ENCODE data around the gene CDYL2. TPM values are rescaled to one million over a fixed set of nuclear protein-coding genes. Genes with fewer than 3 reads are reported as not detected.

The CDYL2 gene
- total RNA-seq, 4 donors from 2014 or later = 7.4 to 18.6 (median 9.4) TPM

- peaks cover 0 to 3% (median 0%) of the 10 kb centered on the region in 4 donors for H3K9me3 ChIP-seq
- no peak overlapping the region for H3K27ac ChIP-seq
- no peak for TF ChIP-seq POLR2A (IDR thresholded peaks at IDR 0.05)
- TF ChIP-seq CTCF (IDR thresholded peaks at IDR 0.05) = no peak
- no peak for DNase-seq
- no peaks in the 10 kb centered on the region for H3K4me1 ChIP-seq
- H3K27me3 ChIP-seq = no peaks in the 10 kb centered on the region
- no peak overlapping the region for H3K4me3 ChIP-seq
- no peaks in the 10 kb centered on the region for H3K36me3 ChIP-seq
Observed at GRCh38 chr16:80766798-80767197, 37.6 kb downstream of the CDYL2 start.

GRCh38 chr16:80759419-80760162 lies 44.8 kb downstream of the CDYL2 start:
- no peaks in the 10 kb centered on the region for H3K4me1 ChIP-seq
- DNase-seq = no peak
- no peaks in the 10 kb centered on the region for H3K9me3 ChIP-seq
- no peak overlapping the region for H3K4me3 ChIP-seq
- H3K27me3 ChIP-seq = no peaks in the 10 kb centered on the region
- TF ChIP-seq POLR2A (IDR thresholded peaks at IDR 0.05) (no peak), CTCF (IDR thresholded peaks at IDR 0.05) (no peak)
- no peak overlapping the region for H3K27ac ChIP-seq
- no peaks in the 10 kb centered on the region for H3K36me3 ChIP-seq

GRCh38 chr16:80754476-80754875 lies 49.9 kb downstream of the CDYL2 start:
- Histone ChIP-seq H3K9me3 (no peaks in the 10 kb centered on the region), H3K36me3 (no peaks in the 10 kb centered on the region), H3K4me3 (no peak overlapping the region), H3K27ac (no peak overlapping the region), H3K4me1 (no peaks in the 10 kb centered on the region), H3K27me3 (no peaks in the 10 kb centered on the region)
- TF ChIP-seq CTCF (IDR thresholded peaks at IDR 0.05) (no peak), POLR2A (IDR thresholded peaks at IDR 0.05) (no peak)
- no peak for DNase-seq

GRCh38 chr16:80752541-80752940 lies 51.9 kb downstream of the CDYL2 start:
- Histone ChIP-seq H3K4me3 (no peak overlapping the region), H3K27ac (no peak overlapping the region), H3K9me3 (no peaks in the 10 kb centered on the region), H3K4me1 (no peaks in the 10 kb centered on the region), H3K36me3 (no peaks in the 10 kb centered on the region), H3K27me3 (no peaks in the 10 kb centered on the region)
- no peak for TF ChIP-seq CTCF (IDR thresholded peaks at IDR 0.05)
- no peak for TF ChIP-seq POLR2A (IDR thresholded peaks at IDR 0.05)
- no peak for DNase-seq

GRCh38 chr16:80751167-80751566 lies 53.2 kb downstream of the CDYL2 start:
- Histone ChIP-seq H3K4me1 (no peaks in the 10 kb centered on the region), H3K9me3 (no peaks in the 10 kb centered on the region), H3K4me3 (no peak overlapping the region), H3K27me3 (no peaks in the 10 kb centered on the region), H3K27ac (no peak overlapping the region), H3K36me3 (no peaks in the 10 kb centered on the region)
- TF ChIP-seq POLR2A (IDR thresholded peaks at IDR 0.05) (no peak), CTCF (IDR thresholded peaks at IDR 0.05) (no peak)
- DNase-seq = no peak

All from Peyer's patch (tissue), 4 donors.